ENCODE data around the gene TSPAN18. TPM values are rescaled to one million over a fixed set of nuclear protein-coding genes. Genes with fewer than 3 reads are reported as not detected.

The TSPAN18 gene
- total RNA-seq, 1 experiment from 2014 or later = not detected

- Histone ChIP-seq H3K79me2 (ENCODE audit: low read length) (no peaks in the 10 kb centered on the region), H3K27me3 (ENCODE audit: low read length) (peaks cover 46% of the 10 kb centered on the region), H3F3A (ENCODE audit: low read length, unreplicated experiment) (no peaks in the 10 kb centered on the region), H3K9me2 (replicated peaks; ENCODE audit: low read length) (no peaks in the 10 kb centered on the region), H3K9me3 (ENCODE audit: low read length) (no peaks in the 10 kb centered on the region), H3K4me3 (ENCODE audit: low read length) (no peak overlapping the region), H3K36me3 (ENCODE audit: low read depth, low read length) (no peaks in the 10 kb centered on the region), H3K4me2 (ENCODE audit: low read length) (no peak overlapping the region), H3K4me1 (ENCODE audit: insufficient read depth, low read length) (no peaks in the 10 kb centered on the region), H2AFZ (ENCODE audit: low read length) (no peak overlapping the region), H4K20me1 (ENCODE audit: low read length) (no peaks in the 10 kb centered on the region), H3K27ac (ENCODE audit: low read length) (no peak overlapping the region), H3K9ac (ENCODE audit: low read length) (no peak overlapping the region)
- TF ChIP-seq, protein P1, sequence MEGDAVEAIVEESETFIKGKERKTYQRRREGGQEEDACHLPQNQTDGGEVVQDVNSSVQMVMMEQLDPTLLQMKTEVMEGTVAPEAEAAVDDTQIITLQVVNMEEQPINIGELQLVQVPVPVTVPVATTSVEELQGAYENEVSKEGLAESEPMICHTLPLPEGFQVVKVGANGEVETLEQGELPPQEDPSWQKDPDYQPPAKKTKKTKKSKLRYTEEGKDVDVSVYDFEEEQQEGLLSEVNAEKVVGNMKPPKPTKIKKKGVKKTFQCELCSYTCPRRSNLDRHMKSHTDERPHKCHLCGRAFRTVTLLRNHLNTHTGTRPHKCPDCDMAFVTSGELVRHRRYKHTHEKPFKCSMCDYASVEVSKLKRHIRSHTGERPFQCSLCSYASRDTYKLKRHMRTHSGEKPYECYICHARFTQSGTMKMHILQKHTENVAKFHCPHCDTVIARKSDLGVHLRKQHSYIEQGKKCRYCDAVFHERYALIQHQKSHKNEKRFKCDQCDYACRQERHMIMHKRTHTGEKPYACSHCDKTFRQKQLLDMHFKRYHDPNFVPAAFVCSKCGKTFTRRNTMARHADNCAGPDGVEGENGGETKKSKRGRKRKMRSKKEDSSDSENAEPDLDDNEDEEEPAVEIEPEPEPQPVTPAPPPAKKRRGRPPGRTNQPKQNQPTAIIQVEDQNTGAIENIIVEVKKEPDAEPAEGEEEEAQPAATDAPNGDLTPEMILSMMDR (conservative IDR thresholded peaks at IDR 0.05; ENCODE audit: low read depth, low read length) = no peak
- no peak for TF ChIP-seq EZH2 (IDR thresholded peaks at IDR 0.05; ENCODE audit: low read length, unreplicated experiment)
- no peak for TF ChIP-seq EZH2phosphoT487 (IDR thresholded peaks at IDR 0.05; ENCODE audit: borderline replicate concordance, low read length)
- ChIA-PET CTCF (no interaction called here), POLR2A (ENCODE audit: unreplicated experiment) (no interaction called here)
- ATAC-seq = no peak
- intact Hi-C loops (cut with micrococcal nuclease) = no loop called here
- no peak for DNase-seq
- BruUV-seq (replicated peaks) = no TSS peak
These were observed 32.2 kb downstream of the TSPAN18 start for GRCh38 chr11:44758983-44759382.

GRCh38 chr11:44759743-44760476 lies 33.1 kb downstream of the TSPAN18 start:
- H3K4me2 ChIP-seq (ENCODE audit: low read length) = no peak overlapping the region

More at GRCh38 chr11:44759743-44760476, 33.1 kb downstream of the TSPAN18 start:
- no TSS peak for BruUV-seq (replicated peaks)
- ATAC-seq (no peak), DNase-seq (no peak)
- TF ChIP-seq EZH2phosphoT487 (IDR thresholded peaks at IDR 0.05; ENCODE audit: borderline replicate concordance, low read length) (no peak), EZH2 (IDR thresholded peaks at IDR 0.05; ENCODE audit: low read length, unreplicated experiment) (no peak)
- TF ChIP-seq, protein P1 (conservative IDR thresholded peaks at IDR 0.05; ENCODE audit: low read depth, low read length) = no peak
- Histone ChIP-seq H3K36me3 (ENCODE audit: low read depth, low read length) (no peaks in the 10 kb centered on the region), H3K27ac (ENCODE audit: low read length) (no peak overlapping the region), H3K4me1 (ENCODE audit: insufficient read depth, low read length) (no peaks in the 10 kb centered on the region), H3K9me2 (replicated peaks; ENCODE audit: low read length) (no peaks in the 10 kb centered on the region), H3K4me3 (ENCODE audit: low read length) (no peak overlapping the region), H2AFZ (ENCODE audit: low read length) (no peak overlapping the region), H3F3A (ENCODE audit: low read length, unreplicated experiment) (no peaks in the 10 kb centered on the region), H4K20me1 (ENCODE audit: low read length) (no peaks in the 10 kb centered on the region), H3K9ac (ENCODE audit: low read length) (no peak overlapping the region), H3K27me3 (ENCODE audit: low read length) (peaks cover 42% of the 10 kb centered on the region), H3K79me2 (ENCODE audit: low read length) (no peaks in the 10 kb centered on the region), H3K9me3 (ENCODE audit: low read length) (no peaks in the 10 kb centered on the region)
- CTCF ChIA-PET = no interaction called here
- POLR2A ChIA-PET (ENCODE audit: unreplicated experiment) = interaction anchor here (0.7 kb wide), 1 partner anchor 132 kb away, joined by 4 read pairs; no protein-coding TSS in a partner anchor
- intact Hi-C loops (cut with micrococcal nuclease) = no loop called here
